ENCODE results near the gene SLC1A4. TPM values are rescaled to one million over a fixed set of nuclear protein-coding genes. Genes with fewer than 3 reads are reported as not detected.

Gene SLC1A4
- total and polyA plus RNA-seq, 2 of the 4 experiments (the other 2 are of a cell fraction), result 6.8 to 8.1 TPM

DNA sequence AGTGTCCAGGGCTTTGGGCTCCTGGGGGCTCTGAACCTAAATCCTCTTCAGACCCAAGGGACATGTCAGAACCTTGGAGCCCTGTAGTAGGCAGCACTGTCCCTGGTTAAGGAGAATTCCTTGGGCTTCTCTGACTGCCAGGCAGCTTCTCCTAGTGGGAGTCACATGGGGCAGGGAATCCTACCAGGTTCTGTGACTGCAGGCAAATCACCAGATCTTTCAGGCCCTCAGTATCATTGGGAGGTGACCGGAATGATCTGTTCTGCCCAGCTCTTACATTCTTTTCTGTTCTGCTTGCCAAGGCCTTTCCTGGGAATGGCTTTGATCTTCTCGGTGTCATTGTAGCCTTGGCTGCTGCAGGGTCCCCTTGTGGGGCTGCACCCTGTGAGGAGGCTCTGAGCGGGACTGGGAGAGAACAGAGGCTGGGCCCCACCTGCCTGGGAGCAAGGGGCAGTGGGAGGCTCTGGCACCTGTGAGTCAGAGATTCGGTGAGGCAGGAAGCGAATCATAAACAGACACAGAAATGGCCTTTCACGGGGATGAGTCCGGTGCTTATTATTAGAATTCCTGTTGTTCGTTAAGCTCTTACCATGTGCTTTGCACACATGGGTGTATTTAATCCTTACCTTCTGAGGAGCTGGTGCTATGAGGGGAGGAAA is 81.1 kb downstream of the SLC1A4 start:
- Histone ChIP-seq H3K79me1 (ENCODE audit: low read depth in 1 of 2, low read length in 2 of 2) (peaks cover 29 to 83% of the 10 kb centered on the region in 2 experiments), H3K27me3 (ENCODE audit: control insufficient read depth, insufficient read depth, low read length) (no peaks in the 10 kb centered on the region), H3K4me3 (ENCODE audit: insufficient read depth, low read depth, low read length) (no peak overlapping the region), H2BK20ac (ENCODE audit: low read depth, low read length) (peak overlapping the region; percentile 16; the same call in 1 of the 2 replicates), H3K18ac (ENCODE audit: low read depth, low read length) (no peak overlapping the region; the same call in 1 of the 2 replicates), H2AFZ (replicated peaks; ENCODE audit: low read length, poor library complexity) (peak overlapping the region; percentile 37), H3K9ac (ENCODE audit: low read depth, low read length) (no peak overlapping the region), H3K4me1 (ENCODE audit: control insufficient read depth, insufficient read depth, low read length) (peaks cover 27% of the 10 kb centered on the region), H2BK5ac (ENCODE audit: low read depth, low read length, poor library complexity, severe bottlenecking) (peak overlapping the region; percentile 22), H3K9me1 (ENCODE audit: insufficient read depth, low read length) (peaks cover 37% of the 10 kb centered on the region), H3K27ac (ENCODE audit: insufficient read depth, low read length) (peak overlapping the region; percentile 1; the same call in 1 of the 2 replicates), H3K14ac (replicated peaks; ENCODE audit: low read depth, low read length) (peak overlapping the region; percentile 16), H2AK5ac (ENCODE audit: low read depth, low read length) (peak overlapping the region; percentile 30; the same call in 1 of the 2 replicates), H4K5ac (ENCODE audit: low read depth, low read length) (peak overlapping the region; percentile 17; the same call in 1 of the 2 replicates), H4K91ac (ENCODE audit: insufficient read depth, low read depth, low read length) (peak overlapping the region; percentile 34; the same call in 1 of the 2 replicates), H2AK9ac (replicated peaks; ENCODE audit: low read depth, low read length, poor library complexity) (peak overlapping the region; percentile 75), H3K36me3 (ENCODE audit: control insufficient read depth, insufficient read depth, low read length) (peaks cover 40% of the 10 kb centered on the region), H3K4me2 (ENCODE audit: low read depth, low read length) (no peak overlapping the region; the same call in 1 of the 2 replicates), H3K56ac (ENCODE audit: extremely low read depth, insufficient read depth, low read length) (no peak overlapping the region; the same call in 1 of the 2 replicates), H4K8ac (ENCODE audit: low read depth in 2 of 2, low read length in 2 of 2) (peak overlapping the region in 1 of 2 experiments; percentile 11; a peak in 2 of 4 replicates), H3K23ac (ENCODE audit: low read depth, low read length) (peak overlapping the region; percentile 63), H3K9me3 (ENCODE audit: control insufficient read depth, insufficient read depth, low read length) (no peaks in the 10 kb centered on the region), H2BK120ac (ENCODE audit: low read depth, low read length) (peak overlapping the region; percentile 9; the same call in 1 of the 2 replicates), H4K20me1 (ENCODE audit: insufficient read depth, low read length) (peaks cover 28% of the 10 kb centered on the region; the same call in 1 of the 2 replicates), H3K4ac (ENCODE audit: low read depth, low read length) (peak overlapping the region; percentile 57; the same call in 1 of the 2 replicates), H2BK15ac (ENCODE audit: low read depth, low read length) (0 out of 3 replicates have a peak overlapping the region, but pooled peaks have one; percentile 42)
- intact Hi-C loops (cut with micrococcal nuclease), result no loop called here
- in situ Hi-C loops (cut with MboI; ENCODE audit: low sequenced_read_pairs), result loop anchor here (25.0 kb wide), 1 partner anchor 492 kb away; no protein-coding TSS in a partner anchor
- ATAC-seq (ENCODE audit: low read depth), result peak; percentile 51
- ChIA-PET POLR2A (ENCODE audit: unreplicated experiment) (no interaction called here), CTCF (interaction anchor here (0.7 to 1.8 kb wide), 2 partner anchors 116 to 126 kb away, joined by 3 to 6 read pairs; no protein-coding TSS in a partner anchor)
- dilution Hi-C loops (cut with HindIII; ENCODE audit: low sequenced_read_pairs, unreplicated experiment), result no loop called here
- DNase-seq, result peak; percentile 80
- 86% methylated on average over 2 of the region's 8 CpGs; no CpG with 5 or more reads in 1 of the 2 experiments for WGBS, 2 experiments (ENCODE audit: extremely low coverage in 2 of 2, insufficient read length in 1 of 2)
- no TSS peak for BruUV-seq (replicated peaks)
- 0 out of 2 replicates have a peak, but pooled peaks have one; percentile 22 for TF ChIP-seq RAD21 (IDR thresholded peaks at IDR 0.05; ENCODE audit: low read length)
- no peak; the same call in 1 of the 2 replicates for TF ChIP-seq BHLHE40 (IDR thresholded peaks at IDR 0.05; ENCODE audit: low read depth, low read length)
- TF ChIP-seq CEBPB (IDR thresholded peaks at IDR 0.05; ENCODE audit: low read depth, low read length), result no peak
- TF ChIP-seq RCOR1 (IDR thresholded peaks at IDR 0.05; ENCODE audit: insufficient replicate concordance, low read length), result no peak
- TF ChIP-seq, protein P1, sequence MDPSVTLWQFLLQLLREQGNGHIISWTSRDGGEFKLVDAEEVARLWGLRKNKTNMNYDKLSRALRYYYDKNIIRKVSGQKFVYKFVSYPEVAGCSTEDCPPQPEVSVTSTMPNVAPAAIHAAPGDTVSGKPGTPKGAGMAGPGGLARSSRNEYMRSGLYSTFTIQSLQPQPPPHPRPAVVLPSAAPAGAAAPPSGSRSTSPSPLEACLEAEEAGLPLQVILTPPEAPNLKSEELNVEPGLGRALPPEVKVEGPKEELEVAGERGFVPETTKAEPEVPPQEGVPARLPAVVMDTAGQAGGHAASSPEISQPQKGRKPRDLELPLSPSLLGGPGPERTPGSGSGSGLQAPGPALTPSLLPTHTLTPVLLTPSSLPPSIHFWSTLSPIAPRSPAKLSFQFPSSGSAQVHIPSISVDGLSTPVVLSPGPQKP (IDR thresholded peaks at IDR 0.05; ENCODE audit: borderline replicate concordance, low read depth, low read length), result no peak
- peak; percentile 14; the same call in 1 of the 2 replicates for TF ChIP-seq MAZ (IDR thresholded peaks at IDR 0.05; ENCODE audit: borderline replicate concordance, low read depth, low read length)
- no peak for TF ChIP-seq POLR2A (IDR thresholded peaks at IDR 0.05; ENCODE audit: low read depth, low read length)
- TF ChIP-seq CHD1 (IDR thresholded peaks at IDR 0.05; ENCODE audit: low read depth, low read length), result no peak
- TF ChIP-seq, protein P2, sequence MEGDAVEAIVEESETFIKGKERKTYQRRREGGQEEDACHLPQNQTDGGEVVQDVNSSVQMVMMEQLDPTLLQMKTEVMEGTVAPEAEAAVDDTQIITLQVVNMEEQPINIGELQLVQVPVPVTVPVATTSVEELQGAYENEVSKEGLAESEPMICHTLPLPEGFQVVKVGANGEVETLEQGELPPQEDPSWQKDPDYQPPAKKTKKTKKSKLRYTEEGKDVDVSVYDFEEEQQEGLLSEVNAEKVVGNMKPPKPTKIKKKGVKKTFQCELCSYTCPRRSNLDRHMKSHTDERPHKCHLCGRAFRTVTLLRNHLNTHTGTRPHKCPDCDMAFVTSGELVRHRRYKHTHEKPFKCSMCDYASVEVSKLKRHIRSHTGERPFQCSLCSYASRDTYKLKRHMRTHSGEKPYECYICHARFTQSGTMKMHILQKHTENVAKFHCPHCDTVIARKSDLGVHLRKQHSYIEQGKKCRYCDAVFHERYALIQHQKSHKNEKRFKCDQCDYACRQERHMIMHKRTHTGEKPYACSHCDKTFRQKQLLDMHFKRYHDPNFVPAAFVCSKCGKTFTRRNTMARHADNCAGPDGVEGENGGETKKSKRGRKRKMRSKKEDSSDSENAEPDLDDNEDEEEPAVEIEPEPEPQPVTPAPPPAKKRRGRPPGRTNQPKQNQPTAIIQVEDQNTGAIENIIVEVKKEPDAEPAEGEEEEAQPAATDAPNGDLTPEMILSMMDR (conservative IDR thresholded peaks at IDR 0.05; ENCODE audit: low read depth, low read length), result peak; percentile 33
- no peak for TF ChIP-seq RFX5 (IDR thresholded peaks at IDR 0.05; ENCODE audit: low read depth, low read length)
- TF ChIP-seq MXI1 (IDR thresholded peaks at IDR 0.05; ENCODE audit: borderline replicate concordance, low read depth, low read length), result 0 out of 2 replicates have a peak, but pooled peaks have one; percentile 60
- TF ChIP-seq, protein P3, sequence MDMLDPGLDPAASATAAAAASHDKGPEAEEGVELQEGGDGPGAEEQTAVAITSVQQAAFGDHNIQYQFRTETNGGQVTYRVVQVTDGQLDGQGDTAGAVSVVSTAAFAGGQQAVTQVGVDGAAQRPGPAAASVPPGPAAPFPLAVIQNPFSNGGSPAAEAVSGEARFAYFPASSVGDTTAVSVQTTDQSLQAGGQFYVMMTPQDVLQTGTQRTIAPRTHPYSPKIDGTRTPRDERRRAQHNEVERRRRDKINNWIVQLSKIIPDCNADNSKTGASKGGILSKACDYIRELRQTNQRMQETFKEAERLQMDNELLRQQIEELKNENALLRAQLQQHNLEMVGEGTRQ (IDR thresholded peaks at IDR 0.05; ENCODE audit: low read depth, low read length), result peak; percentile 74
- TF ChIP-seq MAFK (IDR thresholded peaks at IDR 0.05; ENCODE audit: low read depth, low read length), result no peak

Measured in IMR-90 (cell line).